WTC11 (cell line): ENCODE measurements around the gene SORCS2. TPM values are rescaled to one million over a fixed set of nuclear protein-coding genes. Genes with fewer than 3 reads are reported as not detected.

Experiments used
- ATAC-seq: fragments of 200-7000 bp; cut with Tn5 transposase; 2 replicates; pipeline ENCODE4 v1.10.0; 2021; ENCODE audit warnings: mild to moderate bottlenecking, moderate library complexity
- CTCF ChIA-PET: fragments of 300-600 bp; sonication (Branson Sonifier 250); formaldehyde crosslinking; loops from one replicate; lab custom pipeline; 2021; ENCODE audit warnings: antibody characterized with exemption; lab: Charles Lee
- POLR2A ChIA-PET: fragments of 350-600 bp; sonication (Branson Sonifier 250); formaldehyde crosslinking; loops from one replicate; lab custom pipeline; 2021; ENCODE audit warnings: antibody characterized with exemption; lab: Charles Lee
- DNase-seq: peaks from one replicate; pipeline ENCODE4 v3.0.0; 2021; ENCODE audit warnings: low spot score
- H3K27ac Mint-ChIP-seq: 2 replicates; pipeline ENCODE4 v1.8.0; 2021; ENCODE audit warnings: mixed read lengths
- H3K27me3 Mint-ChIP-seq: 2 replicates; pipeline ENCODE4 v1.8.0; 2021; ENCODE audit warnings: low read depth, mild to moderate bottlenecking, moderate library complexity, mixed read lengths
- H3K36me3 Mint-ChIP-seq: 2 replicates; pipeline ENCODE4 v1.8.0; 2021; ENCODE audit warnings: mixed read lengths
- H3K4me1 Mint-ChIP-seq: 2 replicates; pipeline ENCODE4 v1.8.0; 2022; ENCODE audit warnings: mixed read lengths
- H3K4me3 Mint-ChIP-seq: 2 replicates; pipeline ENCODE4 v1.8.0; 2021; ENCODE audit warnings: mild to moderate bottlenecking, moderate library complexity, mixed read lengths
- H3K9me3 Mint-ChIP-seq: 2 replicates; pipeline ENCODE4 v1.8.0; 2021; ENCODE audit warnings: mixed read lengths
- ARID4B ChIP-seq: sonication (generic); formaldehyde crosslinking; IDR thresholded peaks from 2 replicates; pipeline ENCODE4 v1.8.0; 2023; ENCODE audit warnings: missing genetic modification reagents, mild to moderate bottlenecking, borderline replicate concordance
- CREB1 ChIP-seq: sonication (generic); formaldehyde crosslinking; IDR thresholded peaks from 2 replicates; pipeline ENCODE4 v1.8.0; 2023; ENCODE audit warnings: mild to moderate bottlenecking, missing genetic modification reagents
- FOXK1 ChIP-seq: sonication (generic); formaldehyde crosslinking; IDR thresholded peaks from 2 replicates; pipeline ENCODE4 v1.8.0; 2022; ENCODE audit warnings: mild to moderate bottlenecking, moderate library complexity, missing genetic modification reagents
- FOXP1 ChIP-seq: sonication (generic); formaldehyde crosslinking; IDR thresholded peaks from 2 replicates; pipeline ENCODE4 v1.8.0; 2022; ENCODE audit warnings: missing genetic modification reagents, mild to moderate bottlenecking, moderate library complexity, borderline replicate concordance
- GABPB1 ChIP-seq: sonication (generic); formaldehyde crosslinking; IDR thresholded peaks from 2 replicates; pipeline ENCODE4 v1.8.1; 2023; ENCODE audit warnings: mild to moderate bottlenecking, missing genetic modification reagents
- IRF2 ChIP-seq: sonication (generic); formaldehyde crosslinking; IDR thresholded peaks from 2 replicates; pipeline ENCODE4 v1.8.0; 2022; ENCODE audit warnings: low read depth, missing genetic modification reagents, borderline replicate concordance
- RELA ChIP-seq: sonication (generic); formaldehyde crosslinking; IDR thresholded peaks from 2 replicates; pipeline ENCODE4 v1.8.1; 2022; ENCODE audit warnings: missing genetic modification reagents, mild to moderate bottlenecking, borderline replicate concordance
- SMAD3 ChIP-seq: sonication (generic); formaldehyde crosslinking; IDR thresholded peaks from 2 replicates; pipeline ENCODE4 v1.8.0; 2022; ENCODE audit warnings: missing genetic modification reagents, mild to moderate bottlenecking, borderline replicate concordance
- SMAD4 ChIP-seq: sonication (generic); formaldehyde crosslinking; IDR thresholded peaks from 2 replicates; pipeline ENCODE4 v1.8.0; 2022; ENCODE audit warnings: mild to moderate bottlenecking, missing genetic modification reagents
- SP1 ChIP-seq: sonication (generic); formaldehyde crosslinking; conservative IDR thresholded peaks from 2 replicates; pipeline ENCODE4 v1.8.1; 2022; ENCODE audit warnings: missing genetic modification reagents
- ZNF138 ChIP-seq: sonication (generic); formaldehyde crosslinking; conservative IDR thresholded peaks from 2 replicates; pipeline ENCODE4 v1.8.1; 2022; ENCODE audit warnings: mild to moderate bottlenecking, moderate library complexity, missing genetic modification reagents
- ZNF396 ChIP-seq: fragments of 250-450 bp; sonication (Bioruptor Pico); IDR thresholded peaks from 2 replicates; pipeline ENCODE4 v1.8.0; 2021; ENCODE audit warnings: mild to moderate bottlenecking, moderate library complexity, borderline replicate concordance
- total RNA-seq: library from RNA; stranded (reverse); gene quantifications from 3 replicates; pipeline ENCODE4 v1.2.3, GENCODE V29; 2021
- TF ChIP-seq, protein P1 (sequence below): sonication (generic); formaldehyde crosslinking; IDR thresholded peaks from 2 replicates; pipeline ENCODE4 v1.8.1; 2023; ENCODE audit warnings: mild to moderate bottlenecking, missing genetic modification reagents, borderline replicate concordance
- TF ChIP-seq, protein P2 (sequence below): fragments of 200-600 bp; IDR thresholded peaks from 2 replicates; pipeline ENCODE4 v1.8.0; 2022; ENCODE audit warnings: antibody characterized with exemption
- TF ChIP-seq, protein P3 (sequence below): sonication (generic); formaldehyde crosslinking; IDR thresholded peaks from 2 replicates; pipeline ENCODE4 v1.8.0; 2022; ENCODE audit warnings: mild to moderate bottlenecking, missing genetic modification reagents
- TF ChIP-seq, protein P4 (sequence below): sonication (generic); formaldehyde crosslinking; IDR thresholded peaks from 2 replicates; pipeline ENCODE4 v1.8.1; 2022; ENCODE audit warnings: mild to moderate bottlenecking, missing genetic modification reagents, moderate library complexity, borderline replicate concordance
- TF ChIP-seq, protein P5 (sequence below): sonication (generic); formaldehyde crosslinking; IDR thresholded peaks from 2 replicates; pipeline ENCODE4 v1.8.0; 2022; ENCODE audit warnings: mild to moderate bottlenecking, missing genetic modification reagents

Gene SORCS2
- total RNA-seq, 1 experiment from 2014 or later: 6.6 TPM

DNA sequence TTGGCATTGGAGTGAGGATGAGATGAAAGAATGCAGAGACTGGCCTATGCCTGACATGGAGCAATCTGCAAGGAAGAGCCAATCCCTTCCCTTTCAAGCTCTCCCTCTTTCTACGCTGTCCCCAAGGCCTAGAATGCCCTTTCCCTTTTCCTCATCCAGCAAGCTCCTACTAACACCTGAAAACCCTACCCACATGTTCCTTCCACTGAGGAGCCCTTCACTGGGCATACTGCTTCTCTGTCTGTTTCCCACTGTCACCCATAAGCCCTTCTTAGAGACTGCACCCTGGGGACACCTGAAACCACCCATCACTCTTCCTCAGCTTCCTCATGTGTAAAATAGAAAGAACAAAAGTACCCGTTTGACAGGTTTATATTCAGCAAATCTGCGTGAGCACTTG, 492.0 kb downstream of the SORCS2 start:
- POLR2A ChIA-PET: no interaction called here
- TF ChIP-seq IRF2 (CRISPR knock-in tag) (no peak), SMAD3 (CRISPR knock-in tag) (no peak), FOXP1 (no peak), ZNF396 (CRISPR knock-in tag) (no peak), SMAD4 (CRISPR knock-in tag) (no peak), RELA (no peak), FOXK1 (CRISPR knock-in tag) (no peak)
- TF ChIP-seq, protein P1, sequence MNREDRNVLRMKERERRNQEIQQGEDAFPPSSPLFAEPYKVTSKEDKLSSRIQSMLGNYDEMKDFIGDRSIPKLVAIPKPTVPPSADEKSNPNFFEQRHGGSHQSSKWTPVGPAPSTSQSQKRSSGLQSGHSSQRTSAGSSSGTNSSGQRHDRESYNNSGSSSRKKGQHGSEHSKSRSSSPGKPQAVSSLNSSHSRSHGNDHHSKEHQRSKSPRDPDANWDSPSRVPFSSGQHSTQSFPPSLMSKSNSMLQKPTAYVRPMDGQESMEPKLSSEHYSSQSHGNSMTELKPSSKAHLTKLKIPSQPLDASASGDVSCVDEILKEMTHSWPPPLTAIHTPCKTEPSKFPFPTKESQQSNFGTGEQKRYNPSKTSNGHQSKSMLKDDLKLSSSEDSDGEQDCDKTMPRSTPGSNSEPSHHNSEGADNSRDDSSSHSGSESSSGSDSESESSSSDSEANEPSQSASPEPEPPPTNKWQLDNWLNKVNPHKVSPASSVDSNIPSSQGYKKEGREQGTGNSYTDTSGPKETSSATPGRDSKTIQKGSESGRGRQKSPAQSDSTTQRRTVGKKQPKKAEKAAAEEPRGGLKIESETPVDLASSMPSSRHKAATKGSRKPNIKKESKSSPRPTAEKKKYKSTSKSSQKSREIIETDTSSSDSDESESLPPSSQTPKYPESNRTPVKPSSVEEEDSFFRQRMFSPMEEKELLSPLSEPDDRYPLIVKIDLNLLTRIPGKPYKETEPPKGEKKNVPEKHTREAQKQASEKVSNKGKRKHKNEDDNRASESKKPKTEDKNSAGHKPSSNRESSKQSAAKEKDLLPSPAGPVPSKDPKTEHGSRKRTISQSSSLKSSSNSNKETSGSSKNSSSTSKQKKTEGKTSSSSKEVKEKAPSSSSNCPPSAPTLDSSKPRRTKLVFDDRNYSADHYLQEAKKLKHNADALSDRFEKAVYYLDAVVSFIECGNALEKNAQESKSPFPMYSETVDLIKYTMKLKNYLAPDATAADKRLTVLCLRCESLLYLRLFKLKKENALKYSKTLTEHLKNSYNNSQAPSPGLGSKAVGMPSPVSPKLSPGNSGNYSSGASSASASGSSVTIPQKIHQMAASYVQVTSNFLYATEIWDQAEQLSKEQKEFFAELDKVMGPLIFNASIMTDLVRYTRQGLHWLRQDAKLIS (CRISPR knock-in tag): no peak
- TF ChIP-seq, protein P2, sequence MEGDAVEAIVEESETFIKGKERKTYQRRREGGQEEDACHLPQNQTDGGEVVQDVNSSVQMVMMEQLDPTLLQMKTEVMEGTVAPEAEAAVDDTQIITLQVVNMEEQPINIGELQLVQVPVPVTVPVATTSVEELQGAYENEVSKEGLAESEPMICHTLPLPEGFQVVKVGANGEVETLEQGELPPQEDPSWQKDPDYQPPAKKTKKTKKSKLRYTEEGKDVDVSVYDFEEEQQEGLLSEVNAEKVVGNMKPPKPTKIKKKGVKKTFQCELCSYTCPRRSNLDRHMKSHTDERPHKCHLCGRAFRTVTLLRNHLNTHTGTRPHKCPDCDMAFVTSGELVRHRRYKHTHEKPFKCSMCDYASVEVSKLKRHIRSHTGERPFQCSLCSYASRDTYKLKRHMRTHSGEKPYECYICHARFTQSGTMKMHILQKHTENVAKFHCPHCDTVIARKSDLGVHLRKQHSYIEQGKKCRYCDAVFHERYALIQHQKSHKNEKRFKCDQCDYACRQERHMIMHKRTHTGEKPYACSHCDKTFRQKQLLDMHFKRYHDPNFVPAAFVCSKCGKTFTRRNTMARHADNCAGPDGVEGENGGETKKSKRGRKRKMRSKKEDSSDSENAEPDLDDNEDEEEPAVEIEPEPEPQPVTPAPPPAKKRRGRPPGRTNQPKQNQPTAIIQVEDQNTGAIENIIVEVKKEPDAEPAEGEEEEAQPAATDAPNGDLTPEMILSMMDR: no peak
- TF ChIP-seq, all 79 proteins: peak for 0
- H3K36me3 Mint-ChIP-seq: peaks cover 25% of the 10 kb centered on the region
- DNase-seq: no peak
- H3K9me3 Mint-ChIP-seq: peaks cover 28% of the 10 kb centered on the region
- H3K4me1 Mint-ChIP-seq: no peaks in the 10 kb centered on the region
- no peak for ATAC-seq
- CTCF ChIA-PET: interaction anchor here (0.7 kb wide), 1 partner anchor 33 kb away, joined by 3 read pairs; no protein-coding TSS in a partner anchor
- no peaks in the 10 kb centered on the region; the same call in 1 of the 2 replicates for H3K27me3 Mint-ChIP-seq
- H3K27ac Mint-ChIP-seq: no peak overlapping the region
- no peak overlapping the region for H3K4me3 Mint-ChIP-seq

DNA sequence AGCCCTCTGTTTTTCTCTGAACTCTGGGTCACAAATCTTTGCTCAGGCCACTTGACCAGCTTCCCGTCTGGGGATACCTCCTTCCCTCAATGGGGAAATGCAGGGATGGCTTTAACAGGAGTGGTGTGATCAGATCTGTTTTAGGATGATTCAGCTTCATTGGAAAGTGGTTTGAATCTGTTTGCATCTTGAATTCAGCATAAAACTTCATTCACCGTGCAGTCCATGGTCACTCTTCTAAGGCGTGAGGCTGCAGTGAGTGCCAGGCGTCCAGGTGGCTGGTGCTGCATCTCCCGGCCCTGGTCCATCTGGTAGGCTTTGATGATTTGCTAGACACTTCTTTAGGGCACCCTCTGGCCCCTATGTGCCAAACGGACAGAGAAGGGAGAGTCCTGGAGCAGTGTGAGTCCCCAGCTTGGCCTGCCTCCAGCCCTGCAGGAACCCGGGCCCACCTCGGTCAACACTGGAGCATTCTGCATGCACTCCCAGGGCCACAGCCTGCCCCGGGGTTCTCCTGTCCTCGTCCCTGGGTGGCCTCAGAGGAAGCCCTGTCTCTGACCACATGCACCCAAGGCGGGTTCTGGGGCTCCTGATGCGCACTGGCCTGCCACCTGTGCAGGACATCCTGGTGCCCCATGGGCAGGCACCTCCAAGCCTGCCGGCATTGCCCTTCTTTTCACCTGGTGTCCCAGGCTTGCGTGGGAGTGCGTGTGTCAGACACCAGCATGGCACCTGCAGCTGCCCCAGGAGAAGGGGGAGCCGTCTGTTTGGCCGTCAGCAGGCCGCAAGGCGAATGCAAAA, 493.9 kb downstream of the SORCS2 start:
- Mint-ChIP-seq H3K4me3 (no peak overlapping the region), H3K9me3 (peaks cover 21% of the 10 kb centered on the region), H3K36me3 (peaks cover 19% of the 10 kb centered on the region), H3K4me1 (no peaks in the 10 kb centered on the region), H3K27me3 (no peaks in the 10 kb centered on the region; the same call in 1 of the 2 replicates), H3K27ac (no peak overlapping the region)
- DNase-seq (no peak), ATAC-seq (no peak)
- ChIA-PET CTCF (no interaction called here), POLR2A (no interaction called here)
- no peak for TF ChIP-seq IRF2 (CRISPR knock-in tag)
- TF ChIP-seq CREB1 (CRISPR knock-in tag): no peak
- TF ChIP-seq, protein P3, sequence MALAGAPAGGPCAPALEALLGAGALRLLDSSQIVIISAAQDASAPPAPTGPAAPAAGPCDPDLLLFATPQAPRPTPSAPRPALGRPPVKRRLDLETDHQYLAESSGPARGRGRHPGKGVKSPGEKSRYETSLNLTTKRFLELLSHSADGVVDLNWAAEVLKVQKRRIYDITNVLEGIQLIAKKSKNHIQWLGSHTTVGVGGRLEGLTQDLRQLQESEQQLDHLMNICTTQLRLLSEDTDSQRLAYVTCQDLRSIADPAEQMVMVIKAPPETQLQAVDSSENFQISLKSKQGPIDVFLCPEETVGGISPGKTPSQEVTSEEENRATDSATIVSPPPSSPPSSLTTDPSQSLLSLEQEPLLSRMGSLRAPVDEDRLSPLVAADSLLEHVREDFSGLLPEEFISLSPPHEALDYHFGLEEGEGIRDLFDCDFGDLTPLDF: no peak
- TF ChIP-seq ZNF138 (CRISPR knock-in tag): no peak
- TF ChIP-seq, protein P4, sequence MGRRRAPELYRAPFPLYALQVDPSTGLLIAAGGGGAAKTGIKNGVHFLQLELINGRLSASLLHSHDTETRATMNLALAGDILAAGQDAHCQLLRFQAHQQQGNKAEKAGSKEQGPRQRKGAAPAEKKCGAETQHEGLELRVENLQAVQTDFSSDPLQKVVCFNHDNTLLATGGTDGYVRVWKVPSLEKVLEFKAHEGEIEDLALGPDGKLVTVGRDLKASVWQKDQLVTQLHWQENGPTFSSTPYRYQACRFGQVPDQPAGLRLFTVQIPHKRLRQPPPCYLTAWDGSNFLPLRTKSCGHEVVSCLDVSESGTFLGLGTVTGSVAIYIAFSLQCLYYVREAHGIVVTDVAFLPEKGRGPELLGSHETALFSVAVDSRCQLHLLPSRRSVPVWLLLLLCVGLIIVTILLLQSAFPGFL (CRISPR knock-in tag): no peak
- TF ChIP-seq SP1 (CRISPR knock-in tag): no peak
- TF ChIP-seq, protein P5, sequence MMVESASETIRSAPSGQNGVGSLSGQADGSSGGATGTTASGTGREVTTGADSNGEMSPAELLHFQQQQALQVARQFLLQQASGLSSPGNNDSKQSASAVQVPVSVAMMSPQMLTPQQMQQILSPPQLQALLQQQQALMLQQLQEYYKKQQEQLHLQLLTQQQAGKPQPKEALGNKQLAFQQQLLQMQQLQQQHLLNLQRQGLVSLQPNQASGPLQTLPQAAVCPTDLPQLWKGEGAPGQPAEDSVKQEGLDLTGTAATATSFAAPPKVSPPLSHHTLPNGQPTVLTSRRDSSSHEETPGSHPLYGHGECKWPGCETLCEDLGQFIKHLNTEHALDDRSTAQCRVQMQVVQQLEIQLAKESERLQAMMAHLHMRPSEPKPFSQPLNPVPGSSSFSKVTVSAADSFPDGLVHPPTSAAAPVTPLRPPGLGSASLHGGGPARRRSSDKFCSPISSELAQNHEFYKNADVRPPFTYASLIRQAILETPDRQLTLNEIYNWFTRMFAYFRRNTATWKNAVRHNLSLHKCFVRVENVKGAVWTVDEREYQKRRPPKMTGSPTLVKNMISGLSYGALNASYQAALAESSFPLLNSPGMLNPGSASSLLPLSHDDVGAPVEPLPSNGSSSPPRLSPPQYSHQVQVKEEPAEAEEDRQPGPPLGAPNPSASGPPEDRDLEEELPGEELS: no peak
- TF ChIP-seq ARID4B (CRISPR knock-in tag): no peak
- TF ChIP-seq FOXK1 (CRISPR knock-in tag): no peak
- TF ChIP-seq GABPB1 (CRISPR knock-in tag): no peak
